K562 (cell line): Measurements from ENCODE around the gene PHYKPL. TPM values are rescaled to one million over a fixed set of nuclear protein-coding genes. Genes with fewer than 3 reads are reported as not detected.

ENCODE experiments used
- ATAC-seq: fragments of 200-7000 bp; cut with Tn5 transposase; 3 replicates; pipeline ENCODE4 v1.9.1; 2020; ENCODE audit warnings: moderate library complexity
- BruUV-seq: library from RNA; stranded (reverse); fragments of 400-500 nt; replicated peaks from 2 replicates; lab custom pipeline; 2021; lab: Mats Ljungman, UMichigan
- CTCF ChIA-PET: fragments of 300-600 bp; formaldehyde crosslinking; extraction: SDS; loops from one replicate; lab custom pipeline; 2021; ENCODE audit warnings: low intra/inter-chr PET ratio; lab: Yijun Ruan, JAX
- POLR2A ChIA-PET: fragments of 300-600, 350-650 bp; sonication (Branson Sonifier 250); formaldehyde crosslinking; extraction: SDS; loops from one replicate; lab custom pipeline; 2021; ENCODE audit warnings: antibody characterized with exemption, inconsistent platforms; lab: Yijun Ruan, JAX
- DNase-seq, 4 experiments: peaks; one replicate each; pipeline versions ENCODE4 v3.0.0 to v3.0.0-alpha.2; 2011 to 2018; ENCODE audit warnings: low spot score in 3 of 4, mixed read lengths in 3 of 4; ENCODE audit errors: extremely low read depth in 1 of 4
- FAIRE-seq: peaks from 2 replicates; lab custom pipeline; 2011; peaks lifted over from hg19 to GRCh38; lab: Jason Lieb, UNC
- H2AFZ ChIP-seq: 2 replicates; pipeline ENCODE4 v1.6.0; 2011; ENCODE audit warnings: low read depth, low read length, control low read depth, inconsistent platforms
- H3K27ac ChIP-seq: fragments of 200-600 bp; 3 replicates; pipeline ENCODE4 v1.8.0; 2011; ENCODE audit warnings: low read depth, mild to moderate bottlenecking, control low read depth, inconsistent platforms, low read length, moderate library complexity, mixed read lengths; ENCODE audit errors: extremely low read depth
- H3K27me3 ChIP-seq, 2 experiments: fragments of 300-600 bp in 1 of 2; 2 replicates in 1 of 2; 3 replicates in 1 of 2; pipeline versions ENCODE4 v1.6.0 to v1.8.0; 2011; ENCODE audit warnings: inconsistent platforms in 2 of 2, low read length in 2 of 2, mild to moderate bottlenecking in 1 of 2, mixed read lengths in 1 of 2, moderate library complexity in 1 of 2; ENCODE audit not compliant: control insufficient read depth in 2 of 2, insufficient read depth in 2 of 2
- H3K36me3 ChIP-seq: fragments of 300-600 bp; 3 replicates; pipeline ENCODE4 v1.8.0; 2011; ENCODE audit warnings: mild to moderate bottlenecking, low read length, inconsistent platforms; ENCODE audit not compliant: control insufficient read depth, insufficient read depth
- H3K4me1 ChIP-seq, 2 experiments: fragments of 200-600 bp in 1 of 2; replicated peaks in 1 of 2; 2 replicates in 1 of 2; 3 replicates in 1 of 2; pipeline versions ENCODE4 v1.5.1 to v1.8.0; 2011; ENCODE audit warnings: inconsistent platforms in 2 of 2, low read length in 2 of 2, mild to moderate bottlenecking in 1 of 2, mixed read lengths in 1 of 2, moderate library complexity in 1 of 2; ENCODE audit not compliant: control insufficient read depth in 2 of 2, insufficient read depth in 2 of 2
- H3K4me2 ChIP-seq: 2 replicates; pipeline ENCODE4 v1.6.1; 2011; ENCODE audit warnings: low read length, control low read depth, inconsistent platforms, mixed read lengths; ENCODE audit not compliant: insufficient read depth
- H3K4me3 ChIP-seq: fragments of 200-600 bp; sonication (generic), shearing (Covaris generic); 2 replicates; pipeline ENCODE4 v1.5.1; 2016; ENCODE audit warnings: control low read depth, inconsistent platforms
- H3K79me2 ChIP-seq: fragments of 200-600 bp; 3 replicates; pipeline ENCODE4 v1.8.0; 2011; ENCODE audit warnings: low read length, inconsistent platforms; ENCODE audit not compliant: control insufficient read depth, insufficient read depth
- H3K9ac ChIP-seq, 2 experiments: 2 replicates each; pipeline versions ENCODE4 v1.6.0 to v1.6.1; 2011; ENCODE audit warnings: low read depth in 2 of 2, low read length in 2 of 2, control low read depth in 1 of 2, inconsistent platforms in 1 of 2, mild to moderate bottlenecking in 1 of 2, mixed read lengths in 1 of 2; ENCODE audit not compliant: insufficient read depth in 1 of 2
- H3K9me1 ChIP-seq: one replicate; pipeline ENCODE4 v1.6.0; 2011; ENCODE audit warnings: inconsistent platforms, mild to moderate bottlenecking, low read length, moderate library complexity; ENCODE audit not compliant: control insufficient read depth, insufficient read depth
- H3K9me3 ChIP-seq: replicated peaks from 2 replicates; pipeline ENCODE4 v1.5.1; 2011; ENCODE audit warnings: low read depth, low read length, inconsistent platforms; ENCODE audit not compliant: control insufficient read depth, insufficient read depth
- H4K20me1 ChIP-seq: replicated peaks from 2 replicates; pipeline ENCODE4 v1.6.1; 2011; ENCODE audit warnings: low read length, inconsistent platforms, mixed read lengths; ENCODE audit not compliant: control insufficient read depth, insufficient read depth
- DIDO1 ChIP-seq: fragments of 450-650 bp; IDR thresholded peaks from 2 replicates; pipeline ENCODE4 v1.6.1; 2016; ENCODE audit warnings: low read depth, missing biosample characterization, missing genetic modification characterization
- GATA2 ChIP-seq: sonication (generic); formaldehyde crosslinking; IDR thresholded peaks from 2 replicates; pipeline ENCODE4 v1.4.0; 2020; ENCODE audit warnings: mild to moderate bottlenecking, missing genetic modification reagents
- HOXB6 ChIP-seq: fragments of 250-450 bp; sonication (Bioruptor Pico); IDR thresholded peaks from 2 replicates; pipeline ENCODE4 v1.5.1; 2022; ENCODE audit warnings: mild to moderate bottlenecking, borderline replicate concordance
- JUND ChIP-seq, 2 experiments: IDR thresholded peaks; 2 replicates in 1 of 2; 3 replicates in 1 of 2; pipeline ENCODE4 v1.6.1; 2011; ENCODE audit warnings: borderline replicate concordance in 2 of 2, low read depth in 2 of 2, low read length in 2 of 2, improper control_type of control experiment in 1 of 2, missing biosample characterization in 1 of 2, missing genetic modification characterization in 1 of 2, missing genetic modification reagents in 1 of 2
- NRF1 ChIP-seq, 2 experiments: fragments of 450-650 bp; IDR thresholded peaks in 1 of 2; conservative IDR thresholded peaks in 1 of 2; 2 replicates each; pipeline ENCODE4 v1.6.1; 2014; ENCODE audit warnings: mild to moderate bottlenecking in 2 of 2
- SNIP1 ChIP-seq: fragments of 450-650 bp; IDR thresholded peaks from 2 replicates; pipeline ENCODE4 v1.7.1; 2017; ENCODE audit warnings: low read depth, mild to moderate bottlenecking
- SOX6 ChIP-seq: fragments of 450-650 bp; IDR thresholded peaks from 2 replicates; pipeline ENCODE4 v1.6.1; 2014; ENCODE audit warnings: mild to moderate bottlenecking
- SRSF3 ChIP-seq: fragments of 200-400 bp; formaldehyde crosslinking; IDR thresholded peaks from 2 replicates; pipeline ENCODE4 v1.6.1; 2016; ENCODE audit warnings: mild to moderate bottlenecking, low read length, moderate library complexity; ENCODE audit not compliant: insufficient read depth
- TAF1 ChIP-seq: IDR thresholded peaks from 2 replicates; pipeline ENCODE4 v1.6.1; 2011; ENCODE audit warnings: mild to moderate bottlenecking, low read length, moderate library complexity; ENCODE audit not compliant: insufficient read depth, control insufficient read depth, severe bottlenecking; ENCODE audit errors: extremely low read depth
- YBX1 ChIP-seq: fragments of 450-650 bp; IDR thresholded peaks from 2 replicates; pipeline ENCODE4 v1.7.1; 2016; ENCODE audit warnings: mild to moderate bottlenecking
- ZFP36 ChIP-seq: fragments of 150-350 bp; IDR thresholded peaks from 2 replicates; pipeline ENCODE4 v1.6.1; 2018; ENCODE audit warnings: low read length, low read depth; ENCODE audit not compliant: partially characterized antibody
- ZNF695 ChIP-seq: fragments of 450-650 bp; formaldehyde crosslinking; IDR thresholded peaks from 2 replicates; pipeline ENCODE4 v1.4.0; 2020; ENCODE audit warnings: mild to moderate bottlenecking, moderate library complexity
- WGBS: fragments of 100-300 bp; shearing (Covaris generic); methylation state at CpG from one replicate; pipeline ENCODE4 v1.1.6; 2016; ENCODE audit warnings: low coverage, mixed read lengths; ENCODE audit not compliant: insufficient coverage; ENCODE audit errors: missing lambda C conversion rate; 5-methylcytosine and 5-hydroxymethylcytosine counted together
- in situ Hi-C: fragments of 300-500 bp; cut with MboI; formaldehyde crosslinking; loops from 4 replicates; pipeline ENCODE4 v1.15.0; 2018; ENCODE audit warnings: inconsistent platforms, mixed read lengths
- intact Hi-C: fragments of 100-400 bp; cut with micrococcal nuclease; formaldehyde crosslinking; loops from 2 replicates; pipeline ENCODE4 v1.14.2; 2022
- polyA plus RNA-seq, 8 experiments: library from polyadenylated mRNA; depleted of rRNA in 4 of 8; stranded (reverse) in 5 of 8; unstranded in 3 of 8; fragments of >200 nt; fragmentation: Nextera tagmentation in 2 of 8; fragmentation: Illumina TruSeq in 1 of 8; extraction: Ambion mirVana in 2 of 8; extraction: Trizol in 1 of 8; gene quantifications; 2 replicates each; pipeline versions ENCODE4 v1.2.1 to v1.2.3, GENCODE V29; 2011 to 2014; ENCODE audit warnings: inconsistent platforms in 1 of 8, missing spikeins in 1 of 8
- total RNA-seq, 7 experiments: library from RNA; depleted of rRNA in 6 of 7; stranded (reverse); fragments of >200 nt in 6 of 7; fragmentation: Illumina TruSeq in 2 of 7; extraction: Trizol in 2 of 7; gene quantifications; 2 replicates each; pipeline versions ENCODE4 v1.2.1 to v1.2.3, GENCODE V29; 2011 to 2021; ENCODE audit warnings: low replicate concordance in 1 of 7
- TF ChIP-seq, protein P1 (sequence below), 2 experiments: fragments of 450-650 bp in 1 of 2; sonication (generic) in 1 of 2; formaldehyde crosslinking in 1 of 2; IDR thresholded peaks in 1 of 2; conservative IDR thresholded peaks in 1 of 2; 2 replicates each; pipeline versions ENCODE4 v1.6.1 to v1.8.1; 2016 to 2023; ENCODE audit warnings: mild to moderate bottlenecking in 2 of 2, moderate library complexity in 2 of 2, inconsistent platforms in 1 of 2, missing genetic modification reagents in 1 of 2
- TF ChIP-seq, protein P2 (sequence below): IDR thresholded peaks from 2 replicates; pipeline ENCODE4 v1.6.1; 2011; ENCODE audit not compliant: insufficient read length; ENCODE audit errors: extremely low read depth
- TF ChIP-seq, protein P3 (sequence below), 2 experiments: IDR thresholded peaks; 2 replicates each; pipeline ENCODE4 v1.6.1; 2011; ENCODE audit warnings: borderline replicate concordance in 1 of 2, control low read depth in 1 of 2, low read depth in 1 of 2, low read length in 1 of 2, mild to moderate bottlenecking in 1 of 2, mixed read lengths in 1 of 2, moderate library complexity in 1 of 2; ENCODE audit not compliant: insufficient read depth in 1 of 2, insufficient read length in 1 of 2, poor library complexity in 1 of 2, severe bottlenecking in 1 of 2; ENCODE audit errors: extremely low read depth in 1 of 2
- TF ChIP-seq, protein P4 (sequence below): fragments of 250-450 bp; sonication (Bioruptor Pico); IDR thresholded peaks from 2 replicates; pipeline ENCODE4 v1.5.0; 2020; ENCODE audit warnings: mild to moderate bottlenecking

Gene PHYKPL
- total and polyA plus RNA-seq, 9 of the 15 experiments (the other 6 are each of a cell fraction or from before 2014, with no cell fraction given): 4.7 to 34.7 (median 18.6) TPM

DNA sequence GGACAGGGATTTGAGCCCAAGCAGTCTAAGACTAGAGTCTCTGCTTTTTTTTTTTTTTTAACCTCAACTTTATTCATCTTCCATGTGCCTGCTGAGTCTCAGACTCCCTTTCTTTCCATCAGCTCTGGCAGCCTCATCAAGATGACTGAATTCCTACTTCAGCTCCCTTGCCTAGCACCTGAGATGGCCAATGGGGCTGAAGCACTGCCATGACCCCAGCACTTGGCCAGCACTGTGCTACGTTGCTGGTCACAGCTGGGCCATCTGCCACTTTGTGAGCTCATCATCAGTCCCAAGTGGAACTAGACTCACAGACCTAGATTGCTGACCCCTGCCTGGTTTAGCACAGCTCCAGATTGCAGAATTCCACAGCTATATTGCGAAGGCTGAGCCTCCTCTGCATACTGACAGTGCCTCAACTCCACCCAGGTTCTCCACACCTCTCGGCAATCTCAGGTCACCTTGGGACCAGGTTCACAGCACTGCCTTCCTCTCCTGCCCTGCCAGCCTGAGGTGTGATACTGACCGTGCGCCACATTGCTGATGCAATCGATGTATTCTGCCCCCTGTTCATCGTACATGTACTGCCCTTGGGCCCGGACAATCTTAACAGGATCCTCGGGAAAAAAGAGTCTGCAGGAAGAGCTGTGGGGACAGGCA, 1.6 kb downstream of the PHYKPL start:
- H3K4me1 ChIP-seq: peaks cover 19 to 33% of the 10 kb centered on the region in 2 experiments; a peak in 4 of 5 replicates
- intact Hi-C loops: no loop called here
- TF ChIP-seq, protein P1, sequence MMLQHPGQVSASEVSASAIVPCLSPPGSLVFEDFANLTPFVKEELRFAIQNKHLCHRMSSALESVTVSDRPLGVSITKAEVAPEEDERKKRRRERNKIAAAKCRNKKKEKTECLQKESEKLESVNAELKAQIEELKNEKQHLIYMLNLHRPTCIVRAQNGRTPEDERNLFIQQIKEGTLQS (IDR thresholded peaks at IDR 0.05): peak; percentile 89
- TF ChIP-seq, protein P1 (CRISPR knock-in tag; conservative IDR thresholded peaks at IDR 0.05): no peak
- no peak for TF ChIP-seq GATA2 (CRISPR knock-in tag)
- no peak for TF ChIP-seq SOX6
- 0 out of 2 replicates have a peak, but pooled peaks have one; percentile 26 for TF ChIP-seq JUND (IDR thresholded peaks at IDR 0.05; ENCODE audit: borderline replicate concordance, low read depth, low read length)
- 0 out of 3 replicates have a peak, but pooled peaks have one; percentile 15 for TF ChIP-seq JUND (tag; IDR thresholded peaks at IDR 0.05; ENCODE audit: borderline replicate concordance, low read depth, low read length)
- no peak for TF ChIP-seq YBX1
- no peak for TF ChIP-seq NRF1 (conservative IDR thresholded peaks at IDR 0.05 in 1 of 2, IDR thresholded peaks at IDR 0.05 in 1 of 2)
- no peak for TF ChIP-seq SNIP1
- TF ChIP-seq, protein P2, sequence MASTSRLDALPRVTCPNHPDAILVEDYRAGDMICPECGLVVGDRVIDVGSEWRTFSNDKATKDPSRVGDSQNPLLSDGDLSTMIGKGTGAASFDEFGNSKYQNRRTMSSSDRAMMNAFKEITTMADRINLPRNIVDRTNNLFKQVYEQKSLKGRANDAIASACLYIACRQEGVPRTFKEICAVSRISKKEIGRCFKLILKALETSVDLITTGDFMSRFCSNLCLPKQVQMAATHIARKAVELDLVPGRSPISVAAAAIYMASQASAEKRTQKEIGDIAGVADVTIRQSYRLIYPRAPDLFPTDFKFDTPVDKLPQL: no peak
- TF ChIP-seq ZNF695 (CRISPR knock-in tag): no peak
- no peak for TF ChIP-seq DIDO1
- no peak for TF ChIP-seq SRSF3
- TF ChIP-seq, protein P3, sequence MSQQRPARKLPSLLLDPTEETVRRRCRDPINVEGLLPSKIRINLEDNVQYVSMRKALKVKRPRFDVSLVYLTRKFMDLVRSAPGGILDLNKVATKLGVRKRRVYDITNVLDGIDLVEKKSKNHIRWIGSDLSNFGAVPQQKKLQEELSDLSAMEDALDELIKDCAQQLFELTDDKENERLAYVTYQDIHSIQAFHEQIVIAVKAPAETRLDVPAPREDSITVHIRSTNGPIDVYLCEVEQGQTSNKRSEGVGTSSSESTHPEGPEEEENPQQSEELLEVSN (IDR thresholded peaks at IDR 0.05; ENCODE audit: borderline replicate concordance in 1 of 2, extremely low read depth in 1 of 2, insufficient read depth in 1 of 2, insufficient read length in 1 of 2, low read depth in 1 of 2, low read length in 1 of 2, poor library complexity in 1 of 2, severe bottlenecking in 1 of 2): no peak
- no peak for TF ChIP-seq ZFP36
- TF ChIP-seq, protein P4, sequence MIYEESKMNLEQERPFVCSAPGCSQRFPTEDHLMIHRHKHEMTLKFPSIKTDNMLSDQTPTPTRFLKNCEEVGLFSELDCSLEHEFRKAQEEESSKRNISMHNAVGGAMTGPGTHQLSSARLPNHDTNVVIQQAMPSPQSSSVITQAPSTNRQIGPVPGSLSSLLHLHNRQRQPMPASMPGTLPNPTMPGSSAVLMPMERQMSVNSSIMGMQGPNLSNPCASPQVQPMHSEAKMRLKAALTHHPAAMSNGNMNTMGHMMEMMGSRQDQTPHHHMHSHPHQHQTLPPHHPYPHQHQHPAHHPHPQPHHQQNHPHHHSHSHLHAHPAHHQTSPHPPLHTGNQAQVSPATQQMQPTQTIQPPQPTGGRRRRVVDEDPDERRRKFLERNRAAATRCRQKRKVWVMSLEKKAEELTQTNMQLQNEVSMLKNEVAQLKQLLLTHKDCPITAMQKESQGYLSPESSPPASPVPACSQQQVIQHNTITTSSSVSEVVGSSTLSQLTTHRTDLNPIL (CRISPR knock-in tag): no peak
- TF ChIP-seq TAF1: no peak
- TF ChIP-seq HOXB6: no peak

More for the DNA sequence above, 1.6 kb downstream of the PHYKPL start:
- Histone ChIP-seq H3K4me3 (peak overlapping the region; percentile 93), H3K36me3 (peaks cover 52% of the 10 kb centered on the region), H2AFZ (no peak overlapping the region; the same call in 1 of the 2 replicates), H3K27me3 (no peaks in the 10 kb centered on the region), H3K27ac (peak overlapping the region; percentile 87), H4K20me1 (no peaks in the 10 kb centered on the region), H3K9me3 (no peaks in the 10 kb centered on the region), H3K9ac (peak overlapping the region; percentile 87 to 98), H3K79me2 (peaks cover 35% of the 10 kb centered on the region), H3K4me2 (peak overlapping the region; percentile 98), H3K9me1 (no peaks in the 10 kb centered on the region)
- 9% methylated on average over 9 of the region's 9 CpGs for WGBS
- in situ Hi-C loops: no loop called here
- FAIRE-seq: peak; percentile 69
- CTCF ChIA-PET: no interaction called here
- no peak for DNase-seq
- ATAC-seq: peak; percentile 10
- POLR2A ChIA-PET: interaction anchor here (0.7 to 13.2 kb wide), 5 partner anchors 9 to 429 kb away, joined by 3 to 162 read pairs (median 13); partner anchors contain the start of gene HNRNPAB
- BruUV-seq: no TSS peak
